GM12874 (cell line): ENCODE results near the gene PDE3B.

ENCODE experiments used
- CTCF ChIP-seq: IDR thresholded peaks from 2 replicates; pipeline ENCODE4 v1.5.1; 2011; ENCODE audit warnings: low read depth, mild to moderate bottlenecking, control low read depth, low read length, moderate library complexity; ENCODE audit not compliant: insufficient read depth

The PDE3B gene

GRCh38 chr11:14635546-14635945 lies 8.1 kb upstream of the PDE3B start:
- TF ChIP-seq CTCF, result no peak

GRCh38 chr11:14636119-14636518 lies 7.5 kb upstream of the PDE3B start:
- no peak for TF ChIP-seq CTCF

- TF ChIP-seq CTCF, result no peak
Measured at GRCh38 chr11:14637868-14638409, 5.7 kb upstream of the PDE3B start.

- TF ChIP-seq CTCF, result no peak
Measured at GRCh38 chr11:14638561-14638960, 5.0 kb upstream of the PDE3B start.

- TF ChIP-seq CTCF, result no peak
Measured at GRCh38 chr11:14641801-14642200, 1.8 kb upstream of the PDE3B start.

- TF ChIP-seq CTCF, result no peak
Measured at GRCh38 chr11:14642453-14642852, 1.2 kb upstream of the PDE3B start.

- TF ChIP-seq CTCF, result no peak
Measured at GRCh38 chr11:14642873-14643696, 519 bp upstream of the PDE3B start.
